ENCODE results near the gene STIMATE.

DNA sequence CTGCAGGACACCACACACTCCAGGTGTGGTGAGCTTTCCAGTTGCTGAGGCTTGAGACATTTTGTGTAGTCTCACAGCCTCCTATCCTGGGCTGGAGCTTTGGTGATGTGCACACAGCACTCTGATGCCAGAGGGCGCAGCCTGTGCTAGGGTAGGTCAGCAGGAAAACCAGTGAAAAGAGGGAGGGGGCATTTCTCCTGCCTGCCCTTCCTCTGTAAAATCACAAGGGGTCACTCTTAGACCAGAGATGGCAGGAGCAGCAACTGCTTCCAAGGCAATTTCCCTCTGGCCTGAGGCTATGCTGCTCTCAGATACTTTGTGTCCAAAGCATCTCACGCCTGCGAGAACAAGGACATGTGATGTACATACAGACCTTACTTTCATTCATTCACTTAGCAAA is 46.0 kb downstream of the STIMATE start:
- no peak for TF ChIP-seq POLR2AphosphoS5 (IDR thresholded peaks at IDR 0.05)
- TF ChIP-seq, protein P1, sequence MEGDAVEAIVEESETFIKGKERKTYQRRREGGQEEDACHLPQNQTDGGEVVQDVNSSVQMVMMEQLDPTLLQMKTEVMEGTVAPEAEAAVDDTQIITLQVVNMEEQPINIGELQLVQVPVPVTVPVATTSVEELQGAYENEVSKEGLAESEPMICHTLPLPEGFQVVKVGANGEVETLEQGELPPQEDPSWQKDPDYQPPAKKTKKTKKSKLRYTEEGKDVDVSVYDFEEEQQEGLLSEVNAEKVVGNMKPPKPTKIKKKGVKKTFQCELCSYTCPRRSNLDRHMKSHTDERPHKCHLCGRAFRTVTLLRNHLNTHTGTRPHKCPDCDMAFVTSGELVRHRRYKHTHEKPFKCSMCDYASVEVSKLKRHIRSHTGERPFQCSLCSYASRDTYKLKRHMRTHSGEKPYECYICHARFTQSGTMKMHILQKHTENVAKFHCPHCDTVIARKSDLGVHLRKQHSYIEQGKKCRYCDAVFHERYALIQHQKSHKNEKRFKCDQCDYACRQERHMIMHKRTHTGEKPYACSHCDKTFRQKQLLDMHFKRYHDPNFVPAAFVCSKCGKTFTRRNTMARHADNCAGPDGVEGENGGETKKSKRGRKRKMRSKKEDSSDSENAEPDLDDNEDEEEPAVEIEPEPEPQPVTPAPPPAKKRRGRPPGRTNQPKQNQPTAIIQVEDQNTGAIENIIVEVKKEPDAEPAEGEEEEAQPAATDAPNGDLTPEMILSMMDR (IDR thresholded peaks at IDR 0.05), result peak in 3 of 4 experiments; percentile 16 to 59 (median 56)

All from prostate gland (tissue), 2 donors.